DOHH2 (cell line): Measurements from ENCODE around the gene HGF.
A peak's percentile ranks its signal among the peaks of the same experiment; 100 is the strongest.
"Not testable (repeated sequence)": the region's sequence is repeated elsewhere in the genome, so short reads cannot be mapped to it uniquely, and the experiment has no call there.

ENCODE experiments used
- H3F3A ChIP-seq: fragments of 200-600 bp; sonication (generic), shearing (Covaris generic); 2 replicates; pipeline ENCODE4 v1.6.0; 2016; ENCODE audit warnings: antibody characterized with exemption, mild to moderate bottlenecking; ENCODE audit not compliant: control insufficient read depth, insufficient read depth
- H3K27ac ChIP-seq: fragments of 200-600 bp; sonication (generic); 2 replicates; pipeline ENCODE4 v1.5.1; 2014; ENCODE audit warnings: low read depth, mild to moderate bottlenecking, low read length, moderate library complexity
- H3K27me3 ChIP-seq: fragments of 200-600 bp; sonication (generic); 2 replicates; pipeline ENCODE4 v1.6.1; 2014; ENCODE audit warnings: mild to moderate bottlenecking, low read length, mixed read lengths; ENCODE audit not compliant: control insufficient read depth
- H3K36me3 ChIP-seq: fragments of 200-600 bp; sonication (generic); 2 replicates; pipeline ENCODE4 v1.6.1; 2014; ENCODE audit warnings: mild to moderate bottlenecking, low read length, moderate library complexity, mixed read lengths; ENCODE audit not compliant: control insufficient read depth
- H3K4me1 ChIP-seq: fragments of 200-600 bp; sonication (generic); 2 replicates; pipeline ENCODE4 v1.6.1; 2014; ENCODE audit warnings: mild to moderate bottlenecking, low read length, mixed read lengths; ENCODE audit not compliant: control insufficient read depth
- H3K4me2 ChIP-seq: fragments of 200-600 bp; sonication (generic); 2 replicates; pipeline ENCODE4 v1.6.0; 2014; ENCODE audit warnings: mild to moderate bottlenecking, low read length, moderate library complexity
- H3K4me3 ChIP-seq: fragments of 200-600 bp; sonication (generic); 2 replicates; pipeline ENCODE4 v1.5.1; 2014; ENCODE audit warnings: mild to moderate bottlenecking, low read length, mixed read lengths
- H3K79me2 ChIP-seq: fragments of 200-600 bp; sonication (generic); 2 replicates; pipeline ENCODE4 v1.6.1; 2014; ENCODE audit warnings: mild to moderate bottlenecking, low read length, mixed read lengths; ENCODE audit not compliant: control insufficient read depth
- H3K9me2 ChIP-seq: fragments of 200-600 bp; sonication (generic); replicated peaks from 2 replicates; pipeline ENCODE4 v1.6.1; 2014; ENCODE audit warnings: mild to moderate bottlenecking, low read length, mixed read lengths; ENCODE audit not compliant: control insufficient read depth
- H3K9me3 ChIP-seq: fragments of 200-600 bp; sonication (generic); 2 replicates; pipeline ENCODE4 v1.6.1; 2014; ENCODE audit warnings: antibody characterized with exemption, low read length, mixed read lengths; ENCODE audit not compliant: control insufficient read depth, insufficient read depth
- H4K20me1 ChIP-seq: fragments of 200-600 bp; sonication (generic); 2 replicates; pipeline ENCODE4 v1.6.0; 2014; ENCODE audit warnings: low read depth, mild to moderate bottlenecking, antibody characterized with exemption, low read length, moderate library complexity; ENCODE audit not compliant: control insufficient read depth, insufficient read depth
- EZH2phosphoT487 ChIP-seq: fragments of 200-600 bp; sonication (generic); IDR thresholded peaks from 2 replicates; pipeline ENCODE4 v1.6.1; 2017; ENCODE audit warnings: borderline replicate concordance, mild to moderate bottlenecking, antibody characterized with exemption, low read length, moderate library complexity, mixed read lengths
- TF ChIP-seq, protein P1 (sequence below): fragments of 200-600 bp; sonication (generic); IDR thresholded peaks from one replicate; pipeline ENCODE4 v1.5.1; 2014; ENCODE audit warnings: antibody characterized with exemption, mild to moderate bottlenecking, low read depth, low read length; ENCODE audit not compliant: poor library complexity, severe bottlenecking

Gene HGF

DNA sequence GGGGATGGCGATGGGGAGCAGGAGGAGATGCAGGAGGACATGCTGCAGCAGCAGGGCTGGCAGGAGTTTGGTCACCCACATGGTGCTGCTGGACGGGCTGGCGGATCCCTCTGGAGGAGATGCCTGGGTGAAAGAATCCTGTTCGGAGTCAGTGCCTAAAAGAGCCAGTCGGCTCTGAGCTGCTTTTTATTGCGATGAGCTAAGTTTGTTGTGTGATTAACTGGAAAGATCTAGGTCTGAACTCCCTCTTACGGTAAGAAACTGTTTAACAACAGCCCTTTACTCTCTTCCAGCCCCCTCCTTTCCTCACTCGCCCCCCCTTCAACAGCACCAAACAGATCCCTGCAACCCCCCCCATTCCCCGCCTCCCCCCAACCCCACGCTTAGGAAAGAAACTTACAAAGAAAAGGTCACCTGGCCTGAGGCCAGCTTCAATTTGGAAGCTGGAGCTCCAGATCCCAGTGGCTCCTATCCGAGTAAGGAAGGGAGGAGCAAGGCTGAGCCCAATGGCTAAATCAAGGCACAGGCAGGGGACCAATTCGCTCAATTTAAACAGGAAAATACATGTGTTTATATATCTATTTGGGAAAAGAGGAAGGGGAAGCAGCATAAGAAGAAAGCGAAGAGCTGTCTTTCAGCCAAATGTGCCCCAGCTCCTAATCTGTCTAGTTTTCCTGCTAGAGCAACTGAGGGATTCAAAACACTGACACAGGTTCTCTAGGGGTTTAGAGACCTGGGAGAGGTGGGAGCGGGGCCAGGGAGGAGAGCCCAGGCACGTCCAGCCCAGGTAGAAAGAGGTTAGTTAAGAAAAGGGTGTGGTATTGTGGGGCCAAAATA lies at the start of gene HGF:
HGF (minus strand) TSS at position 157 of the 837 bp plus-strand sequence; CDS start at position 81, 76 bp downstream.
- H3K36me3 ChIP-seq = no peaks in the 10 kb centered on the region
- TF ChIP-seq EZH2phosphoT487 = no peak
- TF ChIP-seq, protein P1, sequence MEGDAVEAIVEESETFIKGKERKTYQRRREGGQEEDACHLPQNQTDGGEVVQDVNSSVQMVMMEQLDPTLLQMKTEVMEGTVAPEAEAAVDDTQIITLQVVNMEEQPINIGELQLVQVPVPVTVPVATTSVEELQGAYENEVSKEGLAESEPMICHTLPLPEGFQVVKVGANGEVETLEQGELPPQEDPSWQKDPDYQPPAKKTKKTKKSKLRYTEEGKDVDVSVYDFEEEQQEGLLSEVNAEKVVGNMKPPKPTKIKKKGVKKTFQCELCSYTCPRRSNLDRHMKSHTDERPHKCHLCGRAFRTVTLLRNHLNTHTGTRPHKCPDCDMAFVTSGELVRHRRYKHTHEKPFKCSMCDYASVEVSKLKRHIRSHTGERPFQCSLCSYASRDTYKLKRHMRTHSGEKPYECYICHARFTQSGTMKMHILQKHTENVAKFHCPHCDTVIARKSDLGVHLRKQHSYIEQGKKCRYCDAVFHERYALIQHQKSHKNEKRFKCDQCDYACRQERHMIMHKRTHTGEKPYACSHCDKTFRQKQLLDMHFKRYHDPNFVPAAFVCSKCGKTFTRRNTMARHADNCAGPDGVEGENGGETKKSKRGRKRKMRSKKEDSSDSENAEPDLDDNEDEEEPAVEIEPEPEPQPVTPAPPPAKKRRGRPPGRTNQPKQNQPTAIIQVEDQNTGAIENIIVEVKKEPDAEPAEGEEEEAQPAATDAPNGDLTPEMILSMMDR = no peak
- H3K4me3 ChIP-seq = peak within 1 kb of the TSS; percentile 3; the same call in 1 of the 2 replicates
- H3K4me2 ChIP-seq = peak within 1 kb of the TSS; percentile 37
- H3K9me3 ChIP-seq = no peaks in the 10 kb centered on the region
- no peaks in the 10 kb centered on the region for H3K9me2 ChIP-seq
- no peaks in the 10 kb centered on the region for H3F3A ChIP-seq
- H3K4me1 ChIP-seq = peaks cover 19% of the 10 kb centered on the region
- H3K79me2 ChIP-seq = no peaks in the 10 kb centered on the region
- no peaks in the 10 kb centered on the region for H4K20me1 ChIP-seq
- no peak within 1 kb of the TSS for H3K27ac ChIP-seq
- H3K27me3 ChIP-seq = no peaks in the 10 kb centered on the region

DNA sequence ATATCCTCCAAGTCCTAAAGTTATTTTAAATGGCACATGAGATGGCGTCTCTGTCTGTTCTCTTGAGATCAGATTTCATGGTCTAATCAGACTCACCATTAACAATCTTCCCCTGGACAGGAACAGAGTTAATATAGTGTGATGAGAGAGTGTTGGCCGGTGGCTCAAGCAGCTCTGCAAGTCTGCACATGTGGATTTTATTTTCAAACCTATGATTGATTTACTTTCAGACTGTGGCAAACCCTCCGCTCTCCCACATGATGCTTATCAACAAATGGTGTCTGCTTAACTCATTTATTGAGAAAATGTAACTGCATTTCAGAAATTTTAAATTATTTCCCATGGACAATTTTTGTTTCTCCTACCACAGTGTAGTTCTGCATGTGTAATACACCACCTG lies 46.5 kb upstream of the HGF start:
- TF ChIP-seq EZH2phosphoT487 = no peak
- TF ChIP-seq, protein P1 = no peak
- H3K79me2 ChIP-seq = no peaks in the 10 kb centered on the region
- no peak overlapping the region for H3K4me2 ChIP-seq
- no peaks in the 10 kb centered on the region for H3K36me3 ChIP-seq
- H3K4me1 ChIP-seq = peaks cover 13% of the 10 kb centered on the region
- H3K4me3 ChIP-seq = no peak overlapping the region
- H4K20me1 ChIP-seq = no peaks in the 10 kb centered on the region
- H3F3A ChIP-seq = no peaks in the 10 kb centered on the region
- H3K9me2 ChIP-seq = no peaks in the 10 kb centered on the region; the same call in 1 of the 2 replicates
- no peaks in the 10 kb centered on the region for H3K27me3 ChIP-seq
- H3K27ac ChIP-seq = no peak overlapping the region
- no peaks in the 10 kb centered on the region for H3K9me3 ChIP-seq

DNA sequence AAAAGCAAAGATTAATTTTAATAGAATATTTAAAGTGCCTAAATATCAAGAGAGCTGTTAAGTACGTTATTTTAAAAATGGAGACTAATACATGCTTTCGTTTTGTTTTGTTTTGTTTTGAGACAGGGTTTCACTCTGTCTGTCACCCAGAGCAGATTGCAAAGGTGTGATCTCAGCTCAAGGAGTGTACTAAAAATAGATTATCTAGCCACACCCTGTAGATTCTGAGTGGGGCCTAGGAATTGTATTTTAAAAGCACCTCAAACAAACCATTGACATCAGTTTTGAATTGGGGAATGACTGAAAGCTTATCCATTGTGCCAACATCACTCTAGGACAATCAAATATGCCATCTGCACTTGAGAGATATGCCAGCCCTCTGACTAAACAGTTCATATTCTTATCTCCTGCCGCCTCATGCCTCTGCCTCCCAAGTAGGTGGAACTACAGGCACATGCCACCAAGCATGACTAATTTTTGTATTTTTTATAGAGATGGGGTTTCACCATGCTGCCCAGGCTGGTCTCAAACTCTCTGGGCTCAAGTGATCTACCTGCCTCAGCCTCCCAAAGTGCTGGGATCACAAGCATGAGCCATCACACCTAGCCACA lies 43.1 kb upstream of the HGF start:
- not testable (repeated sequence) for H3K36me3 ChIP-seq, H3K9me3 ChIP-seq, H3K27ac ChIP-seq, H4K20me1 ChIP-seq, H3K27me3 ChIP-seq, H3K79me2 ChIP-seq, H3K9me2 ChIP-seq, H3K4me3 ChIP-seq, H3F3A ChIP-seq
- H3K4me2 ChIP-seq = peak overlapping the region; percentile 10
- peaks cover 13% of the 10 kb centered on the region for H3K4me1 ChIP-seq
